HepG2 (cell line): Measurements from ENCODE around the gene RAP1GAP2. TPM values are rescaled to one million over a fixed set of nuclear protein-coding genes. Genes with fewer than 3 reads are reported as not detected.

Experiments used
- ATAC-seq: fragments of 200-7000 bp; cut with Tn5 transposase; 3 replicates; pipeline ENCODE4 v1.9.1; 2020; ENCODE audit warnings: mild to moderate bottlenecking, moderate library complexity
- BruUV-seq: library from RNA; stranded (reverse); fragments of 400-500 nt; replicated peaks from 2 replicates; lab custom pipeline; 2021; lab: Mats Ljungman, UMichigan
- CTCF ChIA-PET: fragments of 300-600 bp; formaldehyde crosslinking; extraction: SDS; loops from one replicate; lab custom pipeline; 2021; ENCODE audit warnings: low total read pairs, inconsistent platforms, low intra/inter-chr PET ratio; lab: Yijun Ruan, JAX
- POLR2A ChIA-PET: fragments of 350-600 bp; sonication (Branson Sonifier 250); formaldehyde crosslinking; loops from one replicate; lab custom pipeline; 2020; ENCODE audit warnings: antibody characterized with exemption, inconsistent platforms; lab: Yijun Ruan, JAX
- DNase-seq: peaks from one replicate; pipeline ENCODE4 v3.0.0-alpha.2; 2015; ENCODE audit warnings: low spot score
- FAIRE-seq: peaks from 3 replicates; lab custom pipeline; 2011; peaks lifted over from hg19 to GRCh38; lab: Jason Lieb, UNC
- H2AFZ ChIP-seq: one replicate; pipeline ENCODE4 v1.6.1; 2011; ENCODE audit warnings: low read length, inconsistent platforms
- H3K27ac ChIP-seq: fragments of 300-600 bp; 3 replicates; pipeline ENCODE4 v1.8.0; 2011; ENCODE audit warnings: mixed run types, mild to moderate bottlenecking, mixed read lengths, low read length, inconsistent platforms; ENCODE audit not compliant: insufficient read depth; ENCODE audit errors: extremely low read length
- H3K27me3 ChIP-seq, 2 experiments: fragments of 200-600 bp in 1 of 2; 2 replicates in 1 of 2; 3 replicates in 1 of 2; pipeline versions ENCODE4 v1.6.0 to v1.8.0; 2011; ENCODE audit warnings: low read length in 2 of 2, mild to moderate bottlenecking in 2 of 2, moderate library complexity in 2 of 2, inconsistent platforms in 1 of 2; ENCODE audit not compliant: insufficient read depth in 2 of 2, control insufficient read depth in 1 of 2
- H3K36me3 ChIP-seq, 2 experiments: fragments of 200-600 bp in 1 of 2; replicated peaks in 1 of 2; 2 replicates in 1 of 2; 3 replicates in 1 of 2; pipeline versions ENCODE4 v1.5.1 to v1.8.0; 2011; ENCODE audit warnings: low read length in 2 of 2, inconsistent platforms in 1 of 2; ENCODE audit not compliant: insufficient read depth in 2 of 2, control insufficient read depth in 1 of 2
- H3K4me1 ChIP-seq: 2 replicates; pipeline ENCODE4 v1.5.1; 2012; ENCODE audit warnings: low read length, inconsistent platforms; ENCODE audit not compliant: insufficient read depth
- H3K4me2 ChIP-seq: 2 replicates; pipeline ENCODE4 v1.6.0; 2011; ENCODE audit warnings: low read depth, low read length, inconsistent platforms
- H3K4me3 ChIP-seq, 3 experiments: fragments of 200-600 bp in 1 of 3; sonication (generic), shearing (Covaris generic) in 1 of 3; replicated peaks in 1 of 3; 2 replicates each; pipeline ENCODE4 v1.5.1; 2011 to 2016; ENCODE audit warnings: low read length in 3 of 3, inconsistent platforms in 2 of 3, low read depth in 2 of 3, mild to moderate bottlenecking in 2 of 3, control low read depth in 1 of 3, mixed read lengths in 1 of 3; ENCODE audit not compliant: insufficient read depth in 1 of 3
- H3K79me2 ChIP-seq: one replicate; pipeline ENCODE4 v1.6.1; 2011; ENCODE audit warnings: low read length, inconsistent platforms; ENCODE audit not compliant: insufficient read depth
- H3K9ac ChIP-seq: 2 replicates; pipeline ENCODE4 v1.6.0; 2011; ENCODE audit warnings: mild to moderate bottlenecking, low read depth, low read length, inconsistent platforms; ENCODE audit not compliant: insufficient read depth
- H3K9me3 ChIP-seq: 2 replicates; pipeline ENCODE4 v1.5.1; 2012; ENCODE audit warnings: mild to moderate bottlenecking, low read length
- H4K20me1 ChIP-seq: 2 replicates; pipeline ENCODE4 v1.6.0; 2011; ENCODE audit warnings: inconsistent platforms, mild to moderate bottlenecking, low read length, moderate library complexity; ENCODE audit not compliant: insufficient read depth
- ETV5 ChIP-seq: IDR thresholded peaks from 2 replicates; pipeline ENCODE4 v1.6.1; 2018; ENCODE audit warnings: missing biosample characterization, missing genetic modification reagents, inconsistent platforms, borderline replicate concordance
- GFI1 ChIP-seq: sonication (generic); formaldehyde crosslinking; IDR thresholded peaks from 2 replicates; pipeline ENCODE4 v1.5.0; 2020; ENCODE audit warnings: missing genetic modification reagents, mild to moderate bottlenecking, borderline replicate concordance
- HIVEP1 ChIP-seq: sonication (generic); formaldehyde crosslinking; IDR thresholded peaks from 2 replicates; pipeline ENCODE4 v1.4.0; 2020; ENCODE audit warnings: mild to moderate bottlenecking, missing genetic modification reagents
- KLF11 ChIP-seq: IDR thresholded peaks from 2 replicates; pipeline ENCODE4 v1.6.1; 2016; ENCODE audit warnings: missing compliant biosample characterization
- KLF15 ChIP-seq: sonication (generic); formaldehyde crosslinking; IDR thresholded peaks from 2 replicates; pipeline ENCODE4 v1.8.1; 2023; ENCODE audit warnings: borderline replicate concordance, mild to moderate bottlenecking, inconsistent platforms, missing genetic modification reagents, mixed read lengths
- PLRG1 ChIP-seq: fragments of 450-650 bp; conservative IDR thresholded peaks from 2 replicates; pipeline ENCODE4 v1.6.1; 2016
- SRF ChIP-seq: IDR thresholded peaks from 2 replicates; pipeline ENCODE4 v1.6.1; 2011; ENCODE audit warnings: mild to moderate bottlenecking, low read depth, low read length, moderate library complexity
- ZFP36L2 ChIP-seq: sonication (generic); formaldehyde crosslinking; IDR thresholded peaks from 2 replicates; pipeline ENCODE4 v1.4.0; 2020; ENCODE audit warnings: missing genetic modification reagents
- ZNF101 ChIP-seq: sonication (generic); formaldehyde crosslinking; IDR thresholded peaks from 2 replicates; pipeline ENCODE4 v1.4.0; 2020; ENCODE audit warnings: mild to moderate bottlenecking, low read depth, missing genetic modification reagents, borderline replicate concordance
- ZNF3 ChIP-seq: IDR thresholded peaks from 2 replicates; pipeline ENCODE4 v1.7.0; 2017; ENCODE audit warnings: inconsistent platforms
- ZNF577 ChIP-seq: sonication (generic); formaldehyde crosslinking; IDR thresholded peaks from 2 replicates; pipeline ENCODE4 v1.4.0; 2020; ENCODE audit warnings: mild to moderate bottlenecking, low read depth, missing genetic modification reagents, borderline replicate concordance
- ZNF589 ChIP-seq: sonication (generic); formaldehyde crosslinking; conservative IDR thresholded peaks from 2 replicates; pipeline ENCODE4 v1.8.0; 2022; ENCODE audit warnings: mild to moderate bottlenecking, moderate library complexity, missing genetic modification reagents
- ZNF7 ChIP-seq: IDR thresholded peaks from 2 replicates; pipeline ENCODE4 v1.6.1; 2016; ENCODE audit warnings: missing biosample characterization, missing genetic modification reagents
- WGBS: methylation state at CpG from one replicate; pipeline ENCODE4 v1.1.6; 2017; ENCODE audit warnings: low lambda C conversion rate; 5-methylcytosine and 5-hydroxymethylcytosine counted together
- in situ Hi-C: cut with HindIII; loops from 2 replicates; pipeline ENCODE4 v1.10.0; 2017; ENCODE audit warnings: low pct_unique_long_range_greater_than_20kb; ENCODE audit not compliant: extremely low pct_ligation_motif_present
- intact Hi-C: fragments of 100-400 bp; cut with micrococcal nuclease; formaldehyde crosslinking; loops from one replicate; pipeline ENCODE4 v1.10.0; 2022; ENCODE audit not compliant: unreplicated experiment
- polyA plus RNA-seq, 8 experiments: library from polyadenylated mRNA; depleted of rRNA in 3 of 8; stranded (reverse) in 7 of 8; unstranded in 1 of 8; fragments of >200 nt; fragmentation: Illumina TruSeq in 4 of 8; extraction: Trizol in 4 of 8; gene quantifications; 2 replicates each; pipeline versions ENCODE4 v1.2.1 to v1.2.3, GENCODE V29; 2011 to 2016; ENCODE audit warnings: low read depth in 4 of 8, missing spikeins in 1 of 8, mixed read lengths in 1 of 8; ENCODE audit not compliant: insufficient read depth in 1 of 8
- total RNA-seq, 5 experiments: library from RNA; depleted of rRNA; stranded (reverse); fragments of >200 nt; fragmentation: Illumina TruSeq; extraction: Trizol; gene quantifications; 2 replicates each; pipeline ENCODE4 v1.2.3, GENCODE V29; 2016; ENCODE audit warnings: low read depth in 1 of 5
- TF ChIP-seq, protein P1 (sequence below): sonication (generic); formaldehyde crosslinking; IDR thresholded peaks from 2 replicates; pipeline ENCODE4 v1.4.0; 2020; ENCODE audit warnings: mild to moderate bottlenecking, missing genetic modification reagents
- TF ChIP-seq, protein P2 (sequence below): sonication (generic); formaldehyde crosslinking; IDR thresholded peaks from 2 replicates; pipeline ENCODE4 v1.5.1; 2020; ENCODE audit warnings: missing genetic modification reagents, mild to moderate bottlenecking, borderline replicate concordance

The RAP1GAP2 gene
- total and polyA plus RNA-seq, 2 of the 13 experiments (the other 11 are each of a cell fraction or from before 2014, with no cell fraction given): 10.9 to 12.0 TPM

- DNase-seq (no peak), ATAC-seq (no peak), FAIRE-seq (no peak)
- Histone ChIP-seq H4K20me1 (no peaks in the 10 kb centered on the region), H2AFZ (no peak overlapping the region), H3K79me2 (no peaks in the 10 kb centered on the region), H3K4me2 (no peak overlapping the region), H3K4me1 (peaks cover 9% of the 10 kb centered on the region; the same call in 1 of the 2 replicates), H3K9ac (no peak overlapping the region), H3K9me3 (no peaks in the 10 kb centered on the region), H3K27ac (no peak overlapping the region), H3K36me3 (no peaks in the 10 kb centered on the region), H3K27me3 (peaks cover 0 to 7% of the 10 kb centered on the region in 2 experiments; a peak in 1 of 5 replicates), H3K4me3 (no peak overlapping the region)
- CTCF ChIA-PET: no interaction called here
- BruUV-seq: no TSS peak
- 75% methylated on average over 7 of the region's 7 CpGs for WGBS
- intact Hi-C loops: no loop called here
- POLR2A ChIA-PET: no interaction called here
- in situ Hi-C loops: no loop called here
- TF ChIP-seq SRF (no peak), KLF15 (CRISPR knock-in tag) (no peak), ZNF577 (no peak), ZNF7 (no peak), PLRG1 (no peak), ZNF589 (CRISPR knock-in tag) (no peak), ZNF3 (no peak), ETV5 (CRISPR knock-in tag) (no peak), ZFP36L2 (no peak)
- TF ChIP-seq, protein P1, sequence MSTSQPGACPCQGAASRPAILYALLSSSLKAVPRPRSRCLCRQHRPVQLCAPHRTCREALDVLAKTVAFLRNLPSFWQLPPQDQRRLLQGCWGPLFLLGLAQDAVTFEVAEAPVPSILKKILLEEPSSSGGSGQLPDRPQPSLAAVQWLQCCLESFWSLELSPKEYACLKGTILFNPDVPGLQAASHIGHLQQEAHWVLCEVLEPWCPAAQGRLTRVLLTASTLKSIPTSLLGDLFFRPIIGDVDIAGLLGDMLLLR (CRISPR knock-in tag): no peak
These were observed 16.7 kb upstream of the RAP1GAP2 start for GRCh38 chr17:2779545-2779944.

DNA sequence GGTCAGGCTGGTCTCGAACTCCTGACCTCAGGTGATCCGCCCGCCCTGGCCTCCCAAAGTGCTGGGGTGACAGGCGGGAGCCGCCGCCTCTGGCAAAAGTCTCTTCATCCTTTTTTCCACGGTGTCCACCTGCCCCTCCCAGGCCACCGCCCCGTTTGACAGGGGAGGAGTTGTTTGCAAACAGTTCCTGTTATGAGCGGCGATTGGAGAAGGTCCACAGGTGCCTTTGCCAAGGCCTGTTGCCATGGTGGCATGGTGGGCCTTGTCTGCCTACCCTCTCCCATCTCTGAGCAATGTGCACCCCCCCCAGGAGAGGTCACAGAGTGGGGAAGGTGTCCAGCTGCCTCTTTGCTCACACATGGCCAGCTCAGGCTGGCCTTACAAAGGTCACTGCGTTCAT is 16.0 kb upstream of the RAP1GAP2 start:
- 44% methylated on average over 12 of the region's 12 CpGs for WGBS
- Histone ChIP-seq H3K4me3 (no peak overlapping the region), H3K4me1 (peaks cover 9% of the 10 kb centered on the region; the same call in 1 of the 2 replicates), H3K27me3 (peaks cover 0 to 5% of the 10 kb centered on the region in 2 experiments; a peak in 1 of 5 replicates), H3K36me3 (no peaks in the 10 kb centered on the region), H3K79me2 (no peaks in the 10 kb centered on the region), H4K20me1 (no peaks in the 10 kb centered on the region), H3K9me3 (no peaks in the 10 kb centered on the region), H3K4me2 (no peak overlapping the region), H2AFZ (no peak overlapping the region), H3K9ac (no peak overlapping the region), H3K27ac (no peak overlapping the region)
- FAIRE-seq (no peak), ATAC-seq (no peak), DNase-seq (no peak)
- CTCF ChIA-PET: no interaction called here
- in situ Hi-C loops (no loop called here), intact Hi-C loops (no loop called here)
- BruUV-seq: no TSS peak
- POLR2A ChIA-PET: no interaction called here
- TF ChIP-seq GFI1 (no peak), HIVEP1 (CRISPR knock-in tag) (no peak), KLF11 (CRISPR knock-in tag) (no peak), ZNF101 (no peak)
- TF ChIP-seq, protein P2, sequence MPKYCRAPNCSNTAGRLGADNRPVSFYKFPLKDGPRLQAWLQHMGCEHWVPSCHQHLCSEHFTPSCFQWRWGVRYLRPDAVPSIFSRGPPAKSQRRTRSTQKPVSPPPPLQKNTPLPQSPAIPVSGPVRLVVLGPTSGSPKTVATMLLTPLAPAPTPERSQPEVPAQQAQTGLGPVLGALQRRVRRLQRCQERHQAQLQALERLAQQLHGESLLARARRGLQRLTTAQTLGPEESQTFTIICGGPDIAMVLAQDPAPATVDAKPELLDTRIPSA (CRISPR knock-in tag): no peak
